Endothelial cell of umbilical vein (primary cell): ENCODE measurements around the gene CYP2A7. TPM values are rescaled to one million over a fixed set of nuclear protein-coding genes. Genes with fewer than 3 reads are reported as not detected.
"Not testable (repeated sequence)": the region's sequence is repeated elsewhere in the genome, so short reads cannot be mapped to it uniquely, and the experiment has no call there.

Source experiments
- BruUV-seq: library from RNA; stranded (reverse); fragments of 400-500 nt; replicated peaks from 2 replicates; lab custom pipeline; 2021; lab: Mats Ljungman, UMichigan
- CTCF ChIA-PET: fragments of 300-600, 350-600 bp; sonication (Branson Sonifier 250); formaldehyde crosslinking; loops from one replicate; lab custom pipeline; 2021; ENCODE audit warnings: antibody characterized with exemption, inconsistent platforms; lab: Charles Lee
- POLR2A ChIA-PET: fragments of 300-600, 350-600 bp; sonication (Branson Sonifier 250); formaldehyde crosslinking; loops from one replicate; lab custom pipeline; 2021; ENCODE audit warnings: antibody characterized with exemption, inconsistent platforms; lab: Charles Lee
- DNase-seq: peaks from one replicate; pipeline ENCODE4 v3.0.0-alpha.2; 2011; ENCODE audit warnings: low read depth, low spot score
- FAIRE-seq: peaks from 2 replicates; lab custom pipeline; 2011; peaks lifted over from hg19 to GRCh38; lab: Jason Lieb, UNC
- H2AFZ ChIP-seq: 2 replicates; pipeline ENCODE4 v1.6.0; 2012; ENCODE audit warnings: low read depth, low read length, control low read depth, inconsistent platforms
- H3K27ac ChIP-seq: 2 replicates; pipeline ENCODE4 v1.5.1; 2011; ENCODE audit warnings: low read depth, mild to moderate bottlenecking, control low read depth, low read length, moderate library complexity; ENCODE audit not compliant: insufficient read depth
- H3K27me3 ChIP-seq, 2 experiments: 2 replicates each; pipeline versions ENCODE4 v1.6.0 to v1.6.1; 2011; ENCODE audit warnings: low read length in 2 of 2, mixed read lengths in 1 of 2; ENCODE audit not compliant: control insufficient read depth in 2 of 2, insufficient read depth in 2 of 2
- H3K36me3 ChIP-seq, 2 experiments: 2 replicates in 1 of 2; 3 replicates in 1 of 2; pipeline ENCODE4 v1.5.1; 2011; ENCODE audit warnings: low read length in 2 of 2, mild to moderate bottlenecking in 1 of 2, moderate library complexity in 1 of 2; ENCODE audit not compliant: control insufficient read depth in 2 of 2, insufficient read depth in 2 of 2; ENCODE audit errors: extremely low read depth in 1 of 2
- H3K4me1 ChIP-seq: 3 replicates; pipeline ENCODE4 v1.5.1; 2011; ENCODE audit warnings: mild to moderate bottlenecking, low read length; ENCODE audit not compliant: control insufficient read depth, insufficient read depth; ENCODE audit errors: extremely low read depth
- H3K4me2 ChIP-seq: 2 replicates; pipeline ENCODE4 v1.6.1; 2011; ENCODE audit warnings: low read length, control low read depth, mixed read lengths; ENCODE audit not compliant: insufficient read depth
- H3K4me3 ChIP-seq, 3 experiments: fragments of 200-600 bp in 1 of 3; sonication (generic), shearing (Covaris generic) in 1 of 3; replicated peaks in 1 of 3; 2 replicates each; pipeline ENCODE4 v1.5.1; 2011 to 2016; ENCODE audit warnings: control low read depth in 3 of 3, low read length in 3 of 3, mild to moderate bottlenecking in 2 of 3, inconsistent platforms in 1 of 3, low read depth in 1 of 3, moderate library complexity in 1 of 3; ENCODE audit not compliant: insufficient read depth in 1 of 3
- H3K79me2 ChIP-seq: 2 replicates; pipeline ENCODE4 v1.6.0; 2012; ENCODE audit warnings: low read length, inconsistent platforms; ENCODE audit not compliant: control insufficient read depth, insufficient read depth
- H3K9ac ChIP-seq: replicated peaks from 2 replicates; pipeline ENCODE3; 2011; ENCODE audit warnings: low read length, control low read depth; ENCODE audit not compliant: insufficient read depth; ENCODE audit errors: extremely low read depth
- H3K9me1 ChIP-seq: replicated peaks from 3 replicates; pipeline ENCODE4 v1.6.0; 2011; ENCODE audit warnings: mild to moderate bottlenecking, low read length; ENCODE audit not compliant: control insufficient read depth, insufficient read depth; ENCODE audit errors: extremely low read depth
- H3K9me3 ChIP-seq: replicated peaks from 2 replicates; pipeline ENCODE4 v1.5.1; 2012; ENCODE audit warnings: low read length, inconsistent platforms; ENCODE audit not compliant: control insufficient read depth, insufficient read depth
- H4K20me1 ChIP-seq: replicated peaks from 2 replicates; pipeline ENCODE3; 2011; ENCODE audit warnings: mild to moderate bottlenecking, low read length; ENCODE audit not compliant: control insufficient read depth, insufficient read depth; ENCODE audit errors: extremely low read depth
- FOS ChIP-seq: IDR thresholded peaks from 2 replicates; pipeline ENCODE4 v1.6.1; 2011; ENCODE audit warnings: mild to moderate bottlenecking, low read length, moderate library complexity, borderline replicate concordance; ENCODE audit not compliant: insufficient read depth
- JUN ChIP-seq: IDR thresholded peaks from 2 replicates; pipeline ENCODE4 v1.6.1; 2011; ENCODE audit warnings: borderline replicate concordance, low read depth; ENCODE audit not compliant: insufficient read length, insufficient read depth
- dilution Hi-C: fragments of 300-500 bp; cut with MboI; formaldehyde crosslinking; loops from one replicate; pipeline ENCODE4 v1.15.0; 2019; ENCODE audit warnings: low sequenced_read_pairs; ENCODE audit not compliant: extremely low pct_ligation_motif_present
- intact Hi-C: fragments of 100-400 bp; cut with micrococcal nuclease; formaldehyde crosslinking; loops from one replicate; pipeline ENCODE4 v1.10.0; 2022
- polyA plus RNA-seq, 4 experiments: library from polyadenylated mRNA; depleted of rRNA in 3 of 4; stranded (reverse) in 3 of 4; unstranded in 1 of 4; fragments of >200 nt; gene quantifications; 2 replicates each; pipeline versions ENCODE4 v1.2.1 to v1.2.3, GENCODE V29; 2011 to 2012; ENCODE audit warnings: missing spikeins in 1 of 4
- total RNA-seq: library from RNA; stranded (reverse); gene quantifications from 2 replicates; pipeline ENCODE4 v1.2.3, GENCODE V29; 2021

Gene CYP2A7
- total and polyA plus RNA-seq, 2 donors (not counting 3 experiments of a cell fraction or from before 2014, with no cell fraction given) = not detected

- H3K4me2 ChIP-seq, H3K79me2 ChIP-seq, H3K4me1 ChIP-seq, H2AFZ ChIP-seq, H3K27ac ChIP-seq, H3K9me3 ChIP-seq, H3K4me3 ChIP-seq, dilution Hi-C loops, POLR2A ChIA-PET, H4K20me1 ChIP-seq, H3K36me3 ChIP-seq, intact Hi-C loops, H3K9me1 ChIP-seq, H3K9ac ChIP-seq, BruUV-seq, DNase-seq: not testable (repeated sequence)
- peaks cover 0 to 14% of the 10 kb centered on the region in 2 experiments for H3K27me3 ChIP-seq
- CTCF ChIA-PET = interaction anchor here (1.1 to 1.3 kb wide), 2 partner anchors 9 to 240 kb away, joined by 3 read pairs; no protein-coding TSS in a partner anchor
- TF ChIP-seq JUN = peak; percentile 12
- TF ChIP-seq FOS = peak; percentile 51
- peak; percentile 63 for FAIRE-seq
These were observed 22.7 kb upstream of the CYP2A7 start for GRCh38 chr19:40904673-40905156.

DNA sequence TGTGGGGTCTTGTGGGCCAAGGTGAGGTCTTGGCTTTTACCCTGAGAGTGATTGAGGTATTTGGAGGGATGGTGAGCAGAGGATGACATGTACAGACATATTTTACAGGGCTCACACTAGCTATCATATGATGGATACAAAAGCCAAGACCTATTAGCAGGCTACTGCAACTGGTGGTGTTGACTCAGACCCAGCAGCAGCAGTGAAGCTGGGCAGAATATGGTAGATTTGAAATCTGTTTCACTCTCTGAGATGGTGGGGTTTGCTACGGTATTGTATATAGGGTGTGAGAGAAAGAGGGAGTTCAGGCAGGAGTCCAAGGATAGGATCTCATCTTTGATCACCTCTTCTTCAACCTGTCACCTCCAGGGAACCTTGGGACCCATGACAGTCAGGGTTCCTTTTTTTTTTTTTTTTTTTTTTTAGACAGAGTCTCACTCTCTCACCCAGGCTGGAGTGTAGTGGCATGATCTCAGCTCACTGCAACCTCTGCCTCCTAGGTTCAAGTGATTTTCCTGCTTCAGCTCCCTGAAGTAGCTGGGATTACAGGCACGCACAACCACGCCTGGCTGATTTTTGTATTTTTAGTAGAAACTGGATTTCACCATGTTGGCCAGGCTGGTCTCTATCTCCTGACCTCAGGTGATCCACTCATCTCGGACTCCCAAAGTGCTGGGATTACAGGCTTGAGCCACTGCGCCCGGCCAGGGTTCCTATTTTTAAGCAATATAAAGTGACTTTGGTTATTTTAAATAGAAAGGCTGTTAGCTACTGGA is 20.1 kb upstream of the CYP2A7 start:
- H3K36me3 ChIP-seq, H2AFZ ChIP-seq, H3K27ac ChIP-seq, H3K4me2 ChIP-seq, intact Hi-C loops, H3K79me2 ChIP-seq, H3K9me3 ChIP-seq, BruUV-seq, FAIRE-seq, H3K9ac ChIP-seq, H3K27me3 ChIP-seq, H3K4me3 ChIP-seq, H3K4me1 ChIP-seq, H3K9me1 ChIP-seq, dilution Hi-C loops, DNase-seq, H4K20me1 ChIP-seq: not testable (repeated sequence)
- ChIA-PET POLR2A (interaction anchor here (0.7 kb wide), 1 partner anchor 62 kb away, joined by 5 read pairs; no protein-coding TSS in a partner anchor), CTCF (interaction anchor here (0.7 to 1.2 kb wide), 2 partner anchors 146 to 1097 kb away, joined by 3 to 4 read pairs; no protein-coding TSS in a partner anchor)

- intact Hi-C loops, H4K20me1 ChIP-seq, H3K27ac ChIP-seq, H3K27me3 ChIP-seq, H3K9me1 ChIP-seq, CTCF ChIA-PET, H3K36me3 ChIP-seq, BruUV-seq, dilution Hi-C loops, H3K9ac ChIP-seq, H3K4me3 ChIP-seq, POLR2A ChIA-PET, H3K79me2 ChIP-seq, H3K4me1 ChIP-seq, DNase-seq, H3K4me2 ChIP-seq, FAIRE-seq, H2AFZ ChIP-seq, H3K9me3 ChIP-seq: not testable (repeated sequence)
These were observed 18.5 kb upstream of the CYP2A7 start for GRCh38 chr19:40900521-40900920.

- H3K27me3 ChIP-seq, H3K79me2 ChIP-seq, CTCF ChIA-PET, H3K36me3 ChIP-seq, H3K9me1 ChIP-seq, H3K4me3 ChIP-seq, H2AFZ ChIP-seq, H3K27ac ChIP-seq, POLR2A ChIA-PET, DNase-seq, H4K20me1 ChIP-seq, H3K9ac ChIP-seq, FAIRE-seq, intact Hi-C loops, dilution Hi-C loops, H3K4me2 ChIP-seq, H3K9me3 ChIP-seq, BruUV-seq, H3K4me1 ChIP-seq: not testable (repeated sequence)
These were observed 17.9 kb upstream of the CYP2A7 start for GRCh38 chr19:40899964-40900363.
